GM13976 (cell line): ENCODE data around the gene QSER1.

ENCODE experiments used
- DNase-seq: peaks from one replicate; pipeline ENCODE4 v3.0.0; 2012; ENCODE audit warnings: low spot score
- CTCF ChIP-seq: IDR thresholded peaks from 2 replicates; pipeline ENCODE4 v1.5.1; 2012; ENCODE audit warnings: borderline replicate concordance, mild to moderate bottlenecking; ENCODE audit not compliant: insufficient read depth; ENCODE audit errors: extremely low read depth, missing control alignments, control extremely low read depth
- in situ Hi-C: fragments of 300-500 bp; cut with MboI; formaldehyde crosslinking; loops from one replicate; pipeline ENCODE4 v1.12.0; 2022; ENCODE audit warnings: low sequenced_read_pairs, mixed read lengths, inconsistent platforms; ENCODE audit not compliant: unreplicated experiment

The QSER1 gene

GRCh38 chr11:32892355-32893092 is at the start of gene QSER1:
TSS of gene QSER1 (plus strand) at chr11:32892811. CDS start at chr11:32893126, 315 bp downstream.
- DNase-seq = peak; percentile 90
- no peak for TF ChIP-seq CTCF
- in situ Hi-C loops = no loop called here

- no peak for DNase-seq
- no peak for TF ChIP-seq CTCF
- in situ Hi-C loops = no loop called here
These were observed 49.1 kb upstream of the QSER1 start for GRCh38 chr11:32843544-32843943.

DNA sequence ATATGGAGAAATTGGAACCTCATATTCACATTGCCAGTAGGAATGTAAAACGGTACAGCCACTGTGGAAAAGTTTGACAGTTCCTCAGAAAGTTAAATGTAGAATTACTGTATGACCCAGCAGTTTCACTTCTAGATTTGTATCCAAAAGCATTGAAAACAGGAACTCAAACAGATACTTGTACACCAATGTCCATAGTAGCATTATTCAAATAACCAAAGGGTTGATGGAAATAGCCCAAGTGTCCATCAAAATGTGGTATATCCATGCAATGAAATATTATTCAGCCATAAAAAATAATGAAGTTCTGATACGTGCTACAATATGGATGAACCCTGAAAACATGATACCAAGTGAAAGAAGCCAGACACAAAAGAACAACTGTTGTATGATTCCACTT is 45.1 kb upstream of the QSER1 start:
- no peak for TF ChIP-seq CTCF
- DNase-seq = no peak
- in situ Hi-C loops = no loop called here

DNA sequence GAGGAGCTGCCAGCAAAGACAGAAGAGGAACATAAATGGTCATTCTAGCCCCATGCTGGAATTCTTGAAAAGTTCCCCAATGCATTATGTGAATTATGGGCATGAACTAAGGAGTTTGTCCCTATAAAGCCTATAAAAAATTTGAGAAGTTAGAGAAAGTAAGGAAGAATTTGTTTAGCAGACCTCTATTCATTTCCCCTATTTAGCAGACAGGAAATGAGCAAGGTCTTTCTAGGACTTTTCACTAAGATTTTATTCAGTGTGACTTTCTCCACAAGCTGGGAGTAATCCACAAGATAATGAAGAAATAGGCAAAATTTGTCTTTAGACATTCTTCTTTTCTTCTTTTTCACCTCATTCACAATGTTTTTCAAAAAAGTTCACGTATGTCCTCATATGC is 42.9 kb upstream of the QSER1 start:
- in situ Hi-C loops = no loop called here

GRCh38 chr11:32851251-32851650 is 41.4 kb upstream of the QSER1 start:
- in situ Hi-C loops = no loop called here
- no peak for DNase-seq
- no peak for TF ChIP-seq CTCF

More for the DNA sequence above, 42.9 kb upstream of the QSER1 start:
- TF ChIP-seq CTCF = no peak
- DNase-seq = no peak

DNA sequence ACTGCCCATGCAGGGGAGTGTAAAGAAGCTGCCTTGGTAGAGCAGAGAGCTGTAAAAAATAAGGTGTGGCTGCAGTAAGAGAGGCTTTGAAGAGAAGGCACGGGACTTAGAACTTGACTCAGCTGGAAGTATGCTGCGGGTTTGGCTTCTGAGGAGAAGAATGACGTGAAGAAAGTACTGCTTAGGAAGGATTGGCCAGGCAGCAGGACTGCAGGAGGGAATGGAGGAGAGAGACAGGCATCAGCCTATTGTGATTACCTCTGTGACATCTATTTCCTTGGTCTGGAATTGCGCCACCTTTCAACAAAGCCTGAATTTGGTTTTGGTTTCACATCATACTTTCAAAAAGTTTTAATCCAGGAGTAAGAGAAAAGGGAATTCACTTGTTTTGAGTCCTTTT is 40.4 kb upstream of the QSER1 start:
- TF ChIP-seq CTCF = no peak
- DNase-seq = no peak
- in situ Hi-C loops = no loop called here

DNA sequence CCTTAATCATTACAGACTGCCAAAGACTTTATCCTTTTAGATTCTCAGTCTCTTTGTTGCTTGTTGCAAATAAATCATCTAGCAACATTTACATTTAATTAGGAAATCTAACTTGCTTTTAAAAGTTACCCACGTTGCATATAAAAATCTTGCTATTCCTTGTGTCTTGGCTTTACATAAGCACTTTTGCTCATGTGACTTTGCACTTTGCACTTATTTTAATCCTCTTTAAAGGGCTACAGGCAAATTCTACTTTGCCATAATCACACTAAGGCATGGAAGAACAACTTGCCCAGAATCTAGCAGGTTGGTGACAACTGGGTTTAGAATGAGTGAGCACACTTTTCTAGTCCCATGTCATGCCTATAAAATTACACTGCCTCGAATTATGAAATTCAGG is 37.0 kb upstream of the QSER1 start:
- DNase-seq = no peak
- in situ Hi-C loops = no loop called here
- no peak for TF ChIP-seq CTCF
